ENCODE data around the gene CD163L1. TPM values are rescaled to one million over a fixed set of nuclear protein-coding genes. Genes with fewer than 3 reads are reported as not detected.

The CD163L1 gene
- total and polyA plus RNA-seq, 9 of the 15 experiments (the other 6 are each of a cell fraction or from before 2014, with no cell fraction given): 0.54 to 9.2 (median 2.0) TPM

DNA sequence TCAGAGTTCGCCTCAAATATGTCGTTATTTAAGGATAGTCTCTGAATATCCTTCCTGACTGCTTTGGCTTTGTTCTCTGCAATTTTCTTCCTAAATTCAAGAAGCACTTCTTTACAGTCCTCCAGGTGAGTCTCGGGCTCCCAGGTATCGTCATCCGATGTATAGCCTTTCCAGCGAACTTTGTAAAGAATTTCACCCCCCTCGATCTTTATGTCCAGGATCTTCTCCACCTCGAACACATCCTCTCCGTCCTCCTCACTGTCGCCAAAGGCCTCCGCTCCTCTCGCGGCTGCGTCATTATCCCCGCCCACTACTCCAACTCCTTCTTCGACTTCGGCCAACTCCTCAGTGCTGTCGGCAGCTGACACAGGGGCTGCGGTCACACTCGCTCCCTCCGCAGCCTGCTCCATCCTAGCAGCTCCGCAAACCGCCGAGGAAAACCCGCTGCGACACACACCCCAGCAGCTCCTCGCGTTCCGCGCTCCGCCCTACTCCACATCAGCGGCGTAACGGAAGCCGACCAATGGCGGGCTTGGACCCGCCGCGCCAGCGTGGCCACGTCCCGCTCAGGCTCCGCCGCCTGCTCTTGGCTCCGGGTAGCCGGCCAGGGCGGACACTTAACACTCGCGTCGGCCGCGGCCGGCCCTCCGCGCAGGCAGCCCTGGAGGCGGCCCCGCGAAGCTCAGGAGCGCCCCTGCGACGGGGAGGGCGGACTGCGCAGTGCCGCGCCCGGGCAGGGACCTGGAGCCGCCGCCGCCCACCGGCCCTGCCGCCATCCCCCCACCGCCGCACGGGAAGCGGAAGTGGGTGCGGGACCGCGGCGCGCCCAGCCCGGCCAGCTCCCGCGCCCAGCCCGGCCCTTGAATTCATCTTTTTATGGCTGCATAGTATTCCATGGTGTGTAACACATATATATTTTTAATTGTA lies 4.1 kb downstream of the CD163L1 start (continued):
- TF ChIP-seq ZBTB40 (IDR thresholded peaks at IDR 0.05) (peak; percentile 82), ZBTB40 (CRISPR knock-in tag; IDR thresholded peaks at IDR 0.05) (no peak), UBTF (IDR thresholded peaks at IDR 0.05; ENCODE audit: borderline replicate concordance in 1 of 2, low read depth in 2 of 2, low read length in 2 of 2) (peak; percentile 80 to 93; a peak in 2 of 4 replicates), KLF1 (tag; IDR thresholded peaks at IDR 0.05) (0 out of 2 replicates have a peak, but pooled peaks have one; percentile 47), MXI1 (IDR thresholded peaks at IDR 0.05; ENCODE audit: low read depth, low read length) (no peak), MLX (CRISPR knock-in tag; conservative IDR thresholded peaks at IDR 0.05) (no peak), SMARCA5 (IDR thresholded peaks at IDR 0.05) (no peak), ZFP30 (CRISPR knock-in tag; IDR thresholded peaks at IDR 0.05; ENCODE audit: borderline replicate concordance) (no peak), ZNF766 (CRISPR knock-in tag; conservative IDR thresholded peaks at IDR 0.05) (0 out of 2 replicates have a peak, but pooled peaks have one; percentile 19), HLTF (IDR thresholded peaks at IDR 0.05) (no peak), MYBL2 (IDR thresholded peaks at IDR 0.05; ENCODE audit: low read depth) (no peak), MYBL2 (CRISPR knock-in tag; IDR thresholded peaks at IDR 0.05; ENCODE audit: borderline replicate concordance) (no peak), CBX1 (IDR thresholded peaks at IDR 0.05; ENCODE audit: low read depth) (no peak), L3MBTL2 (IDR thresholded peaks at IDR 0.05) (peak; percentile 98), HMGN3 (IDR thresholded peaks at IDR 0.05; ENCODE audit: borderline replicate concordance, extremely low read depth, insufficient read length, low read depth, low read length) (peak; percentile 50)

Measured in K562 (cell line).